NCI-H2107 treated with DMSO at 0.1 percent for 48 hours (cell line): ENCODE measurements around the gene FEN1.

ENCODE experiments used
- DNase-seq: peaks from one replicate; lab custom pipeline; 2025; ENCODE audit not compliant: unreplicated experiment; lab: John Stamatoyannopoulos, UW

The FEN1 gene

GRCh38 chr11:61792310-61793082 lies at the start of gene FEN1, which contains the start of gene TMEM258:
TSS of gene FEN1 (plus strand) at chr11:61792911. CDS start at chr11:61795362, 2,451 bp downstream.
TSS of gene TMEM258 (minus strand) at chr11:61792599. CDS start at chr11:61792558, 41 bp downstream.
- peak; percentile 85 for DNase-seq

- no peak for DNase-seq
Observed at GRCh38 chr11:61743486-61744095, 49.1 kb upstream of the FEN1 start.

DNA sequence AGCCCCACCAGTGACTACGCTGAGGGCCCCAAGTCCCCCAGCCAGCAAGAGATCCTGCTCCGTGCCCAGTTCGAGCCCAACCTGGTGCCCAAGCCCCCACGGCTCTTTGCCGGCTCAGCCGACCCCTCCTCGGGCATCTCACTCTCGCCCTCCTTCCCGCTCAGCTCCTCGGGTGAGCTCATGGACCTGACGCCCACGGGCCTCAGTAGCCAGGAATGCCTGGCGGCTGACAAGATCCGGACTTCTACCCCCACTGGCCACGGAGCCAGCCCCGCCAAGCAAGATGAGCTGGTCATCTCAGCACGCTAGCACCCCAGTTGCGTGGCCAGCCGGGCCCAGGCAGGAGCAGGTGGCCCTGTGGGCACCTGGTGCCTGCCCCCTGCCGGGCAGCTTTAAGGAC lies 48.5 kb upstream of the FEN1 start:
- DNase-seq: no peak

DNA sequence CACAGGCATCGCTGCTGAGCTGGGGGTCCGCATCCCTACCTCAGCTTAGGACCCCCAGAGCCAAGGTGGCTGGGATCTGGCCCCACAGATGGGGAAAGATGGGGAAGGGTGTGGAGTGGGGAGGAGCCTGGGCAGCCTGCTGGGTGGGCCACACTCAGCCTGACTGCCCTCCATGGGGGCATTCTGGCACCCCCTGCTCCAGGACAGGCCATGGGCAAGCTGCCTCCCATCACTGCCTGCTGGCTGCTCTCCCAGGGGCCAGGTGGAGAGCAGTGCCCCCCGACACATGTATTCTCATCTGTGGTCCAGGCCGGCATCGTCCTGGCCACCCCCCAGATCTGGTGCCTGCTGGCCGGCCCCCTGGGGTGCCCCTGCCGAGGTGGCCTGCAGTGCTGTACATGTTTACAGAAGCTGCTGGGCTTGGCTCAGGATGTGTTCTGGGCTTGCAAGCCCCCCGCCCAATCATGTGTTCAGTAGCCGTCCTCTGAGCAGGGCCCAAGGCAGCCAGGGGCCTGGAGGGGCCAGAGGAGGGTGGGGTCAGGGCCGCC lies 48.0 kb upstream of the FEN1 start:
- DNase-seq: no peak

- no peak for DNase-seq
Observed at GRCh38 chr11:61745781-61746441, 46.8 kb upstream of the FEN1 start.

DNA sequence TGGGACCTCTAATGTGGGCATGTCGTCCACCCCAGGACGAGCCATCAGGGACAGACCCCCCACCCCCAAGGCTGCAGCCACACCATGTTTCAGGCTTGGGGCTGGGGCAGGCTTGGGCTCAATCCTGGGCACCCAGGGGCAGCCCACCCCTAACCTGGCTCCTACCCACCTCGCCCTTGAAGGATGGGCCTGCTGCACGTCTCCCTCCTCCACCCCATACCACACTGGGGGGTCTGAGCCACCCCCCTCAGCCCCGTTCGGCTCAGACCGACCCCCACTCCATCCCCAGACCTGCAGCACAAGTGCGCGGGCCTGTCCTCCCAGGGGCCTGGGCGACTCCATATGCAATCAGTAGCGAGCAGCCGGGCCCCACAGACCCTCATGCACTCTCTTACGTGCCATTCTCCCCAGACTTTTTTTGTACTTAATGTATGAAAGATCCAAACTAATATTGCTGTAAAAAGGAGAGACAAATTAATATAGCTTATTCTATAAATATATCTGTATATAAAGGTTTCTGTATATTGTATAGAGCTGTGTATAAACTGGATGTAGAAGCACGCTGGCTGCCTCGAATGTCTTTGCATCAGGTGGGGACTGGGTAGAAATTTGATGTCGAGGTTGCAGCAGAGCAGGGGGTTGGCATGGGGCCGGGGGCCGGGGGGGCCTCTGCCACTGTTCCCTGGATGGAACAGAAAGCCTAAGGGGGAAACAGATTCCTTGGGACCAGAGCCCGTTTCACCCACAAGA lies 46.1 kb upstream of the FEN1 start:
- DNase-seq: no peak

DNA sequence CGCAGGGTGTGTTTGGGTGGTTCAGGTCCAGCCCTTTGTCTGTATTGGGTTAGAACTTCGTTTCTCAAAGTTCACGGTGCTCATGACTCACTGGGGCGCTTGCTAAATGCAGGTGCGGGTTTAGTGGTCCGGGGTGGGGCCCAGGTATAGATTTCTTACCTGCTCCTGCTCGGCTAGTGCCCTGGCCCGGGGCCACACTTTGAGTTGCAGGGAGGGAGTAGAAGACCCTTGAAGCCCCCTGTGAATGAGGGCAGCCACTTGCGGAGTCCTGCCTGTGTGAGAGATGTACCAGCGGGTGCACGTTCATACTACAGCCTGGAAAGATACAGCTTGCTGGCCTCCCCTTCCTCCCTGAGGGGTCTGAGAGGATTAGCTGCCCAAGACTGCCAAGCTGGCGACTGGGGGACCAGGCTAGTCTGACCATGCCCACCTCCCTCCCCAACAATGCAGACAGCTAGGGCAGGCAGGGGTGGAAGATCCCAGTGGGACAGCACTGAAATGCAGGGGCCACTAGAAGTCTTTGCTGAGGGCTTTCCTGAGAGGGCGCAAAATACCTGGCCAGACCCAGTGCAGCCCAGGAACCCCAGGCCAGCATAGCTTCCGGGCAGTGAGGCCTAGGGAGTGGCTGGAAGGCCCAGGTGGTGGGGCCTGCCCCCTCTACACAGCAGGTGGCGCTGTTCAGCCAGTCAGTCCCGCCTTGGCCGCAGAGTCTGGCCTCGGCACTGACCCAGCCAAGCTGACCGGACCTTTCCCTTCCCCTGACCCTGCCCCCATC lies 45.3 kb upstream of the FEN1 start:
- no peak for DNase-seq

DNA sequence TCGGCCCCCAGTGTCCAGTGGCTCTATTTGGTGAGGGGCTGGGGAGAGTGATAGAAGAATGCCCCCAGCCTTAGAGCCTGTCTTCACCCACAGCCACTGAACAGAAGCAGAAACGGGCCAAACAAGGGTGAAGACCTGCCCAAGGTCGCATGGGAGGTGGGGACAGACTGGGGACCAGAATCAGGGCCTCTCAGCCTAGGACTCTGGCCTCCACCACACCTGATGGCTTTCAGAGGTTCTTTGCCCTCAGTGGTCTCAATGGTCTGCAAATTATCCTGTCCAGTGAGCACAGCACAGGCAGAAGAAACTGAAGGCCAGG lies 44.8 kb upstream of the FEN1 start:
- DNase-seq: no peak

GRCh38 chr11:61749591-61750217 lies 43.0 kb upstream of the FEN1 start:
- DNase-seq: no peak

DNA sequence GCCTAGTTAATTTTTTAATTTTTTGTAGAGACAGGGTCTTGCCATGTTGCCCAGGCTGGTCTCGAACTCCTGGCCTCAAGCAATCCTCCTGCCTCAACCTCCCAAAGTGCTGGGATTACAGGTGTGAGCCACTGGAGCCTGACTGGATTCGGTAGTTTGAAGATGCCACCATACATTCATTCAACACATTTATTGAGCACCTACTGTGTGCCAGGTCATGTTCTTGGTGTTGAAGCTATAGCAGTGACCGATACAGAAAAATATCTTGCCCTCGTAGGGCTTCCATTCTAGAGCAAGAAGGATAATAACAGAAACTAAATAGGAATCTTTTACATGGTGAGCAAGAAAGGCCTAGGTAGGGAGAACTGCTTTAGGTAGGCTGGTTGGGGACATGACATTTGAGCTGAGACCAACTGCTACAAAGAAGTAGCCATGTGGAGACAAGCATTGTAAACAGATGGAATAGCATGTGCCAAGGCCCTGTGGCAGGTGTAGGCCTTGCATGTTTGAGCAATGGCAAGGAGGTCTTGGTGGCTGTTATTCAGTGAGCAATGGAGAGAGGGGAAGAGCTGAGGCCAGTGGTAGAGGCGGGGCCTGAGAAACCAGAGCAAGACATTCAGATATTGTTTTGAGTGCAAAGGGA lies 42.0 kb upstream of the FEN1 start:
- DNase-seq: no peak

DNA sequence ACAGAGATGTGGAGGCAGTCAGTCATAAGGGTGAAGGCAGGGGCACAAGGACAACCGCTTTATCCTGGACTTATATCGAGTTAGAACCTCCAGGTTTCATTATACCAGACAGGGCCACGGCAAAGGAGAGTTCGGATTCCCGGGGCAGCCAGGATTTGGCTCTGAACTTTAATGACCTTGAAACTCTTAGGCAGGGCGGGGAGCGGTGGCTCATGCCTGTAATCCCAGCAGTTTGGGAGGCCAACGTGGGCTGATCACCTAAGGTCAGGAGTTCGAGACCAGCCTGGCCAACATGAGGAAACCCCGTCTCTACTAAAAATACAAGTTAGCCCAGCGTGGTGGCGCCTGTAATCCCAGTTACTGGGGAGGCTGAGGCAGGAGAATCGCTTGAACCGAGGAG lies 41.3 kb upstream of the FEN1 start:
- DNase-seq: no peak

DNA sequence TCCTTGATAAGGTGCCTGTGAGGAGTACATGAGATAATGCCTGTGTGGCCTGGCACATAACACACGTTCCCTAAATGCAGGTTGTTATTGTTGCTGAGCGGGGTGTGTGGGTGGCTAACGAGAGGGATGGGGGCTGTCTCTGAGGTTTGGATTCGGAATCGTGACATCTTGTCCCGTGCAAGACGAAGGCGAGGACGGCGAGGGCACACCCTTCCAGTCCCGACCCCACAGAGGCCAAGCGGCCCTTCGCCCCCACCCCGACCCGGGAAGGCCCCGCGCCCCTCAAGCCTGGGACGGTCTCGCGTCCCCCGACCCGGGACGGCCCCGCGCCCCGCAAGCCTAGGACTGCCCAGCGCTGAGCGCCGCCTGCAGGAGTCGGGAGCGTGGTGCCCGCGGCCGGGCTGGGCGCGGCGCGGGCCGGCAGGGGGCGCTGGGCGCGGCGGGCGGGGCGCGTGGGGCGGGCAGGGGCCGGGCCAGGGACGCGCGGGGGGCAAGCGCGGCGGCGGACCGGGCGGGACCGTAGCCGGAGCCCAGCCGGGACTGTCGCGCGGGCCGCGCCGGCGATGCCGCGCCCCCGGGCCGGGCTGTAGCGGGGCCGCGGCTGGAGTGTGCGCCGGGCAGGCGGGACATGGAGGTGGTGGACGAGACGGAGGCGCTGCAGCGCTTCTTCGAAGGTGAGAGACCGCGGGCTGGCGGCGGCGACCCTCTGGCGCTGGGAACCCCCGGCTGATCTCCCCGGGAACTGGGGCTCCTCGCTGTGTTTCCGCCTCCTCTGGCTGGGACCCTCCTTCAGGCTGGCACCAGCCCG lies 40.4 kb upstream of the FEN1 start, which contains the start of gene MYRF:
Gene MYRF, plus strand, starts transcription at position 520 of the 808 bp plus-strand sequence. Its CDS starts 109 bp downstream, at position 629.
- DNase-seq: no peak

GRCh38 chr11:61752925-61753521 lies 39.7 kb upstream of the FEN1 start:
- DNase-seq: no peak

DNA sequence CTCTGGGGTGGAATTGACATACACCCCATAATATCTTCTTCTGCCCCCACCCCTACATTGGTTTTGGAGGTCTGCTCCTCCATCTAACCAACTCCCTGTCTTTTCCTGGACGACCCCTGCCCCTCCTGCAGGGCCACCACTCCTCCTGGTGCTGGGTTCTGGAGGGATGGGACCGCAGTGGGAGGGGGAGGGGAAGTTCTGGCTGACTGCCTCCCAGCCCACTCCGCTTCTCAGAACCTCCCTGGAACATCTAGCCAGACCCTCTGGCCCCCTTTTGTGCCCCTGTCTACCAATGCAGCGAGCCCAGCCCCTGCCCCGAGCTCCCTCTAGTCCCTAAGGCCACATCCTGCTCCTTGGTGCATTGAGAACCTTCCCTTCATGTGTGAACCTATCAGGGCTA lies 39.0 kb upstream of the FEN1 start:
- no peak for DNase-seq

- no peak for DNase-seq
Observed at GRCh38 chr11:61754534-61755482, 37.9 kb upstream of the FEN1 start.

- DNase-seq: no peak
Observed at GRCh38 chr11:61756147-61756451, 36.6 kb upstream of the FEN1 start.
